HepG2 (cell line): ENCODE results near the gene SNX7. TPM values are rescaled to one million over a fixed set of nuclear protein-coding genes. Genes with fewer than 3 reads are reported as not detected.

ENCODE experiments used
- ATAC-seq: fragments of 200-7000 bp; cut with Tn5 transposase; 3 replicates; pipeline ENCODE4 v1.9.1; 2020; ENCODE audit warnings: mild to moderate bottlenecking, moderate library complexity
- BruUV-seq: library from RNA; stranded (reverse); fragments of 400-500 nt; replicated peaks from 2 replicates; lab custom pipeline; 2021; lab: Mats Ljungman, UMichigan
- CTCF ChIA-PET: fragments of 300-600 bp; formaldehyde crosslinking; extraction: SDS; loops from one replicate; lab custom pipeline; 2021; ENCODE audit warnings: low total read pairs, inconsistent platforms, low intra/inter-chr PET ratio; lab: Yijun Ruan, JAX
- POLR2A ChIA-PET: fragments of 350-600 bp; sonication (Branson Sonifier 250); formaldehyde crosslinking; loops from one replicate; lab custom pipeline; 2020; ENCODE audit warnings: antibody characterized with exemption, inconsistent platforms; lab: Yijun Ruan, JAX
- DNase-seq: peaks from one replicate; pipeline ENCODE4 v3.0.0-alpha.2; 2015; ENCODE audit warnings: low spot score
- FAIRE-seq: peaks from 3 replicates; lab custom pipeline; 2011; peaks lifted over from hg19 to GRCh38; lab: Jason Lieb, UNC
- H2AFZ ChIP-seq: one replicate; pipeline ENCODE4 v1.6.1; 2011; ENCODE audit warnings: low read length, inconsistent platforms
- H3K27ac ChIP-seq: fragments of 300-600 bp; 3 replicates; pipeline ENCODE4 v1.8.0; 2011; ENCODE audit warnings: mixed run types, mild to moderate bottlenecking, mixed read lengths, low read length, inconsistent platforms; ENCODE audit not compliant: insufficient read depth; ENCODE audit errors: extremely low read length
- H3K27me3 ChIP-seq, 2 experiments: fragments of 200-600 bp in 1 of 2; 2 replicates in 1 of 2; 3 replicates in 1 of 2; pipeline versions ENCODE4 v1.6.0 to v1.8.0; 2011; ENCODE audit warnings: low read length in 2 of 2, mild to moderate bottlenecking in 2 of 2, moderate library complexity in 2 of 2, inconsistent platforms in 1 of 2; ENCODE audit not compliant: insufficient read depth in 2 of 2, control insufficient read depth in 1 of 2
- H3K36me3 ChIP-seq, 2 experiments: fragments of 200-600 bp in 1 of 2; replicated peaks in 1 of 2; 2 replicates in 1 of 2; 3 replicates in 1 of 2; pipeline versions ENCODE4 v1.5.1 to v1.8.0; 2011; ENCODE audit warnings: low read length in 2 of 2, inconsistent platforms in 1 of 2; ENCODE audit not compliant: insufficient read depth in 2 of 2, control insufficient read depth in 1 of 2
- H3K4me1 ChIP-seq: 2 replicates; pipeline ENCODE4 v1.5.1; 2012; ENCODE audit warnings: low read length, inconsistent platforms; ENCODE audit not compliant: insufficient read depth
- H3K4me2 ChIP-seq: 2 replicates; pipeline ENCODE4 v1.6.0; 2011; ENCODE audit warnings: low read depth, low read length, inconsistent platforms
- H3K4me3 ChIP-seq, 3 experiments: fragments of 200-600 bp in 1 of 3; sonication (generic), shearing (Covaris generic) in 1 of 3; replicated peaks in 1 of 3; 2 replicates each; pipeline ENCODE4 v1.5.1; 2011 to 2016; ENCODE audit warnings: low read length in 3 of 3, inconsistent platforms in 2 of 3, low read depth in 2 of 3, mild to moderate bottlenecking in 2 of 3, control low read depth in 1 of 3, mixed read lengths in 1 of 3; ENCODE audit not compliant: insufficient read depth in 1 of 3
- H3K79me2 ChIP-seq: one replicate; pipeline ENCODE4 v1.6.1; 2011; ENCODE audit warnings: low read length, inconsistent platforms; ENCODE audit not compliant: insufficient read depth
- H3K9ac ChIP-seq: 2 replicates; pipeline ENCODE4 v1.6.0; 2011; ENCODE audit warnings: mild to moderate bottlenecking, low read depth, low read length, inconsistent platforms; ENCODE audit not compliant: insufficient read depth
- H3K9me3 ChIP-seq: 2 replicates; pipeline ENCODE4 v1.5.1; 2012; ENCODE audit warnings: mild to moderate bottlenecking, low read length
- H4K20me1 ChIP-seq: 2 replicates; pipeline ENCODE4 v1.6.0; 2011; ENCODE audit warnings: inconsistent platforms, mild to moderate bottlenecking, low read length, moderate library complexity; ENCODE audit not compliant: insufficient read depth
- BCL3 ChIP-seq: sonication (generic); formaldehyde crosslinking; IDR thresholded peaks from 2 replicates; pipeline ENCODE4 v1.5.1; 2020; ENCODE audit warnings: mild to moderate bottlenecking, missing genetic modification reagents, moderate library complexity
- E2F1 ChIP-seq: sonication (generic); formaldehyde crosslinking; IDR thresholded peaks from 2 replicates; pipeline ENCODE4 v1.5.0; 2020; ENCODE audit warnings: missing genetic modification reagents
- MTF2 ChIP-seq: sonication (generic); formaldehyde crosslinking; IDR thresholded peaks from 2 replicates; pipeline ENCODE4 v1.5.0; 2020; ENCODE audit warnings: missing genetic modification reagents, borderline replicate concordance
- MXD1 ChIP-seq: sonication (generic); formaldehyde crosslinking; IDR thresholded peaks from 2 replicates; pipeline ENCODE4 v1.4.0; 2020; ENCODE audit warnings: mild to moderate bottlenecking, missing genetic modification reagents
- NFE2L2 ChIP-seq: fragments of 150-350 bp; IDR thresholded peaks from 2 replicates; pipeline ENCODE4 v1.6.1; 2014; ENCODE audit warnings: low read length
- NR3C1 ChIP-seq: sonication (generic); formaldehyde crosslinking; IDR thresholded peaks from 2 replicates; pipeline ENCODE4 v1.4.0; 2020; ENCODE audit warnings: missing genetic modification reagents
- PTBP1 ChIP-seq: fragments of 200-400 bp; formaldehyde crosslinking; IDR thresholded peaks from 2 replicates; pipeline ENCODE4 v1.6.1; 2018; ENCODE audit warnings: low read length, low read depth; ENCODE audit not compliant: poor library complexity, severe bottlenecking
- RFXAP ChIP-seq: sonication (generic); formaldehyde crosslinking; IDR thresholded peaks from 2 replicates; pipeline ENCODE4 v1.4.0; 2020; ENCODE audit warnings: missing genetic modification reagents, borderline replicate concordance
- RNF2 ChIP-seq: fragments of 450-650 bp; conservative IDR thresholded peaks from 2 replicates; pipeline ENCODE4 v1.6.1; 2016; ENCODE audit warnings: low read depth
- ZNF121 ChIP-seq: sonication (generic); formaldehyde crosslinking; IDR thresholded peaks from 2 replicates; pipeline ENCODE4 v1.5.0; 2020; ENCODE audit warnings: mild to moderate bottlenecking, missing genetic modification reagents
- ZNF275 ChIP-seq: sonication (generic); formaldehyde crosslinking; IDR thresholded peaks from 2 replicates; pipeline ENCODE4 v1.8.0; 2022; ENCODE audit warnings: missing genetic modification reagents, mild to moderate bottlenecking, inconsistent platforms, borderline replicate concordance
- ZNF34 ChIP-seq: sonication (generic); formaldehyde crosslinking; IDR thresholded peaks from 2 replicates; pipeline ENCODE4 v1.4.0; 2020; ENCODE audit warnings: mild to moderate bottlenecking, missing genetic modification reagents, borderline replicate concordance
- ZNF564 ChIP-seq: sonication (generic); formaldehyde crosslinking; IDR thresholded peaks from 2 replicates; pipeline ENCODE4 v1.8.1; 2023; ENCODE audit warnings: mild to moderate bottlenecking, missing genetic modification reagents
- ZNF616 ChIP-seq: sonication (generic); formaldehyde crosslinking; IDR thresholded peaks from 2 replicates; pipeline ENCODE4 v1.5.0; 2020; ENCODE audit warnings: low read depth, mild to moderate bottlenecking, missing genetic modification reagents
- ZNF749 ChIP-seq: sonication (generic); formaldehyde crosslinking; IDR thresholded peaks from 2 replicates; pipeline ENCODE4 v1.8.0; 2022; ENCODE audit warnings: mild to moderate bottlenecking, missing genetic modification reagents, moderate library complexity, borderline replicate concordance
- WGBS: methylation state at CpG from one replicate; pipeline ENCODE4 v1.1.6; 2017; ENCODE audit warnings: low lambda C conversion rate; 5-methylcytosine and 5-hydroxymethylcytosine counted together
- in situ Hi-C: cut with HindIII; loops from 2 replicates; pipeline ENCODE4 v1.10.0; 2017; ENCODE audit warnings: low pct_unique_long_range_greater_than_20kb; ENCODE audit not compliant: extremely low pct_ligation_motif_present
- intact Hi-C: fragments of 100-400 bp; cut with micrococcal nuclease; formaldehyde crosslinking; loops from one replicate; pipeline ENCODE4 v1.10.0; 2022; ENCODE audit not compliant: unreplicated experiment
- polyA plus RNA-seq, 8 experiments: library from polyadenylated mRNA; depleted of rRNA in 3 of 8; stranded (reverse) in 7 of 8; unstranded in 1 of 8; fragments of >200 nt; fragmentation: Illumina TruSeq in 4 of 8; extraction: Trizol in 4 of 8; gene quantifications; 2 replicates each; pipeline versions ENCODE4 v1.2.1 to v1.2.3, GENCODE V29; 2011 to 2016; ENCODE audit warnings: low read depth in 4 of 8, missing spikeins in 1 of 8, mixed read lengths in 1 of 8; ENCODE audit not compliant: insufficient read depth in 1 of 8
- total RNA-seq, 5 experiments: library from RNA; depleted of rRNA; stranded (reverse); fragments of >200 nt; fragmentation: Illumina TruSeq; extraction: Trizol; gene quantifications; 2 replicates each; pipeline ENCODE4 v1.2.3, GENCODE V29; 2016; ENCODE audit warnings: low read depth in 1 of 5
- TF ChIP-seq, protein P1 (sequence below): IDR thresholded peaks from 2 replicates; pipeline ENCODE4 v1.6.1; 2016; ENCODE audit warnings: low read depth, borderline replicate concordance
- TF ChIP-seq, protein P2 (sequence below), 2 experiments: sonication (generic) in 1 of 2; formaldehyde crosslinking in 1 of 2; IDR thresholded peaks; 2 replicates each; pipeline versions ENCODE4 v1.4.0 to v1.6.1; 2018 to 2020; ENCODE audit warnings: missing genetic modification reagents in 2 of 2, borderline replicate concordance in 1 of 2, low read depth in 1 of 2, mild to moderate bottlenecking in 1 of 2, missing biosample characterization in 1 of 2

SNX7 gene
- total and polyA plus RNA-seq, 2 of the 13 experiments (the other 11 are each of a cell fraction or from before 2014, with no cell fraction given), result 14.3 to 33.5 TPM

- in situ Hi-C loops, result no loop called here
- intact Hi-C loops, result loop anchor here (5.0 kb wide), 1 partner anchor 206 kb away; no protein-coding TSS in a partner anchor
- no peaks in the 10 kb centered on the region for H4K20me1 ChIP-seq
- no peak for ATAC-seq
- no peak overlapping the region for H2AFZ ChIP-seq
- CTCF ChIA-PET, result no interaction called here
- H3K36me3 ChIP-seq, result no peaks in the 10 kb centered on the region; a peak in 1 of 5 replicates
- H3K4me1 ChIP-seq, result no peaks in the 10 kb centered on the region
- H3K4me2 ChIP-seq, result no peak overlapping the region
- POLR2A ChIA-PET, result no interaction called here
- H3K79me2 ChIP-seq, result no peaks in the 10 kb centered on the region
- BruUV-seq, result no TSS peak
- no peak for FAIRE-seq
- H3K9me3 ChIP-seq, result no peaks in the 10 kb centered on the region
- H3K4me3 ChIP-seq, result no peak overlapping the region
- H3K9ac ChIP-seq, result no peak overlapping the region
- WGBS, result 94% methylated on average over 3 of the region's 3 CpGs
- no peak overlapping the region for H3K27ac ChIP-seq
- no peak for DNase-seq
- no peaks in the 10 kb centered on the region for H3K27me3 ChIP-seq
- no peak for TF ChIP-seq PTBP1
- TF ChIP-seq ZNF275, result no peak
- no peak for TF ChIP-seq NR3C1
- TF ChIP-seq BCL3 (CRISPR knock-in tag), result no peak
- no peak for TF ChIP-seq ZNF34
- no peak for TF ChIP-seq ZNF616 (CRISPR knock-in tag)
- TF ChIP-seq, protein P1, sequence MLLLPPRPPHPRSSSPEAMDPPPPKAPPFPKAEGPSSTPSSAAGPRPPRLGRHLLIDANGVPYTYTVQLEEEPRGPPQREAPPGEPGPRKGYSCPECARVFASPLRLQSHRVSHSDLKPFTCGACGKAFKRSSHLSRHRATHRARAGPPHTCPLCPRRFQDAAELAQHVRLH (CRISPR knock-in tag), result no peak
- TF ChIP-seq E2F1, result no peak
- TF ChIP-seq RNF2, result no peak
- TF ChIP-seq RFXAP (CRISPR knock-in tag), result no peak
- no peak for TF ChIP-seq ZNF564 (CRISPR knock-in tag)
- no peak for TF ChIP-seq MXD1 (CRISPR knock-in tag)
- TF ChIP-seq, protein P2, sequence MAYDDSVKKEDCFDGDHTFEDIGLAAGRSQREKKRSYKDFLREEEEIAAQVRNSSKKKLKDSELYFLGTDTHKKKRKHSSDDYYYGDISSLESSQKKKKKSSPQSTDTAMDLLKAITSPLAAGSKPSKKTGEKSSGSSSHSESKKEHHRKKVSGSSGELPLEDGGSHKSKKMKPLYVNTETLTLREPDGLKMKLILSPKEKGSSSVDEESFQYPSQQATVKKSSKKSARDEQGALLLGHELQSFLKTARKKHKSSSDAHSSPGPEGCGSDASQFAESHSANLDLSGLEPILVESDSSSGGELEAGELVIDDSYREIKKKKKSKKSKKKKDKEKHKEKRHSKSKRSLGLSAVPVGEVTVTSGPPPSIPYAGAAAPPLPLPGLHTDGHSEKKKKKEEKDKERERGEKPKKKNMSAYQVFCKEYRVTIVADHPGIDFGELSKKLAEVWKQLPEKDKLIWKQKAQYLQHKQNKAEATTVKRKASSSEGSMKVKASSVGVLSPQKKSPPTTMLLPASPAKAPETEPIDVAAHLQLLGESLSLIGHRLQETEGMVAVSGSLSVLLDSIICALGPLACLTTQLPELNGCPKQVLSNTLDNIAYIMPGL (CRISPR knock-in tag; IDR thresholded peaks at IDR 0.05; ENCODE audit: borderline replicate concordance in 1 of 2, low read depth in 1 of 2), result no peak
- no peak for TF ChIP-seq NFE2L2
- TF ChIP-seq ZNF749, result no peak
- TF ChIP-seq MTF2, result no peak
- TF ChIP-seq ZNF121 (CRISPR knock-in tag), result no peak
Observed at GRCh38 chr1:98763488-98764150, 102.1 kb downstream of the SNX7 start.
